ENCODE data around the gene CDK18.

Gene CDK18

DNA sequence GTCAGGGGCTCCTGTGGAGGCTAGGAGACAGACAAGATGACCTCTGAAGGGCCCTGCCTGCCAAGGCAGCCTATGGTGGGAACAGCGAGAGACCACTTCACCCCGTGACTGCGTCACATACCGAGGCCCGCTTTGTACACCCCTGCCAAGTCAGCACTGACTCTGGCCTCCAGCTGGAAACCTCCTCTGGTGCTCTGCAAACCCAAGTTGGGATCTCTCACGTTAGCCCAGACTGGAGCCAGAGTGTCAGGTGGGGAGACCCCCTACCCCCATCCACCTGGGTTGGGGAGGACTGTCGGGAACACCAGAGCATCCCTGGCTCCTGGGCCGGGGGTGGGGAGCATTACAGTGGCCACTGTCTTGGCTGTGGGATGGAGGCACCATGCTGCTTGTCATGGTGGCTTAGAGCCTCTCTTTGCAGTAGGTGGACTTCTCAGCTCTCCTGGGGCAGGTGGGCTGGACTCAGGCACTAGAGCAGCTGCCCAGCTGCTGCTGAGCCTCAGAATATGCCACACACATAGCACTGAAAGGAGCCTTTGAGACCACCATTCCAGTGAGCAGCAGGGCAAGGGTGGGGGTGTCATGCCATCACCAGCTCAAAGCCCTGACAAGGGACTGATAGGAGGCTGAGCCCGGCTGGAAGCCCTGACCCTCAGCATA, 77.0 kb downstream of the CDK18 start:
- TF ChIP-seq CTCF (IDR thresholded peaks at IDR 0.05; ENCODE audit: extremely low read depth, missing control alignments): no peak
- DNase-seq (ENCODE audit: low spot score): no peak

GRCh38 chr1:205582046-205582445, 77.6 kb downstream of the CDK18 start:
- no peak for TF ChIP-seq CTCF (IDR thresholded peaks at IDR 0.05; ENCODE audit: extremely low read depth, missing control alignments)
- no peak for DNase-seq (ENCODE audit: low spot score)
